ENCODE data around the gene GPAM. TPM values are rescaled to one million over a fixed set of nuclear protein-coding genes. Genes with fewer than 3 reads are reported as not detected.

Gene GPAM
- total and polyA plus RNA-seq, 2 donors (not counting 1 experiment from before 2014, with no cell fraction given), result 2.6 to 8.2 TPM

- no peak for TF ChIP-seq EZH2 (IDR thresholded peaks at IDR 0.05; ENCODE audit: borderline replicate concordance, insufficient read depth, low read depth, low read length, poor library complexity, severe bottlenecking)
- no peak for TF ChIP-seq CTCF (IDR thresholded peaks at IDR 0.05)
- Mint-ChIP-seq H3K4me1 (peaks cover 2% of the 10 kb centered on the region), H3K4me3 (no peak overlapping the region), H3K27ac (no peak overlapping the region), H3K27me3 (no peaks in the 10 kb centered on the region), H3K9me3 (ENCODE audit: insufficient read depth) (no peaks in the 10 kb centered on the region)
- H3K36me3 ChIP-seq (replicated peaks in 1 of 2; ENCODE audit: control extremely low read depth in 1 of 2, control insufficient read depth in 1 of 2, extremely low read depth in 1 of 2, insufficient read depth in 2 of 2, low read length in 1 of 2), result peaks cover 20 to 40% of the 10 kb centered on the region in 2 experiments
- no peak overlapping the region for H3K4me3 ChIP-seq (ENCODE audit: control extremely low read depth in 1 of 5, extremely low read depth in 1 of 5, insufficient read depth in 1 of 5, low read depth in 2 of 5, low read length in 4 of 5)
- ATAC-seq (ENCODE audit: low read depth), result no peak
- H3K4me2 ChIP-seq (replicated peaks; ENCODE audit: low read depth, low read length, poor library complexity, severe bottlenecking), result no peak overlapping the region
- H3K27ac ChIP-seq (ENCODE audit: low read length in 2 of 2), result no peak overlapping the region
- no peak overlapping the region for H2AFZ ChIP-seq (ENCODE audit: insufficient read depth, low read depth, low read length, poor library complexity, severe bottlenecking)
- H3K9me3 ChIP-seq (ENCODE audit: control extremely low read depth in 1 of 3, control insufficient read depth in 2 of 3, insufficient read depth in 1 of 3, low read length in 2 of 3), result no peaks in the 10 kb centered on the region
- POLR2A ChIA-PET, result no interaction called here
- H3K4me1 ChIP-seq (ENCODE audit: control insufficient read depth in 2 of 2, insufficient read depth in 2 of 2, low read length in 2 of 2), result no peaks in the 10 kb centered on the region
- no CpG with 5 or more reads among the region's 1 CpG for WGBS (ENCODE audit: insufficient coverage)
- no peak for DNase-seq
- no peak overlapping the region for H3K9ac ChIP-seq (ENCODE audit: low read length)
- CTCF ChIA-PET, result no interaction called here
- H3K27me3 ChIP-seq (replicated peaks in 1 of 4; ENCODE audit: control extremely low read depth in 1 of 4, control insufficient read depth in 3 of 4, insufficient read depth in 4 of 4, low read length in 3 of 4), result no peaks in the 10 kb centered on the region
- H4K20me1 ChIP-seq (ENCODE audit: control insufficient read depth, insufficient read depth, low read length, poor library complexity, severe bottlenecking), result no peaks in the 10 kb centered on the region
- intact Hi-C loops (cut with micrococcal nuclease), result no loop called here
- no peaks in the 10 kb centered on the region for H3K79me2 ChIP-seq (ENCODE audit: control insufficient read depth, insufficient read depth, low read length)
Measured at GRCh38 chr10:112177247-112177646, 6.3 kb downstream of the GPAM start.

GRCh38 chr10:112176543-112176942, 7.0 kb downstream of the GPAM start:
- Histone ChIP-seq H3K36me3 (replicated peaks in 1 of 2; ENCODE audit: control extremely low read depth in 1 of 2, control insufficient read depth in 1 of 2, extremely low read depth in 1 of 2, insufficient read depth in 2 of 2, low read length in 1 of 2) (peaks cover 20 to 47% of the 10 kb centered on the region in 2 experiments), H3K4me1 (ENCODE audit: control insufficient read depth in 2 of 2, insufficient read depth in 2 of 2, low read length in 2 of 2) (no peaks in the 10 kb centered on the region), H3K27ac (ENCODE audit: low read length in 2 of 2) (no peak overlapping the region), H2AFZ (ENCODE audit: insufficient read depth, low read depth, low read length, poor library complexity, severe bottlenecking) (no peak overlapping the region), H4K20me1 (ENCODE audit: control insufficient read depth, insufficient read depth, low read length, poor library complexity, severe bottlenecking) (no peaks in the 10 kb centered on the region), H3K27me3 (replicated peaks in 1 of 4; ENCODE audit: control extremely low read depth in 1 of 4, control insufficient read depth in 3 of 4, insufficient read depth in 4 of 4, low read length in 3 of 4) (no peaks in the 10 kb centered on the region), H3K4me2 (replicated peaks; ENCODE audit: low read depth, low read length, poor library complexity, severe bottlenecking) (no peak overlapping the region), H3K9ac (ENCODE audit: low read length) (no peak overlapping the region), H3K79me2 (ENCODE audit: control insufficient read depth, insufficient read depth, low read length) (no peaks in the 10 kb centered on the region), H3K4me3 (ENCODE audit: control extremely low read depth in 1 of 5, extremely low read depth in 1 of 5, insufficient read depth in 1 of 5, low read depth in 2 of 5, low read length in 4 of 5) (no peak overlapping the region), H3K9me3 (ENCODE audit: control extremely low read depth in 1 of 3, control insufficient read depth in 2 of 3, insufficient read depth in 1 of 3, low read length in 2 of 3) (no peaks in the 10 kb centered on the region)
- H3K27me3 Mint-ChIP-seq, result no peaks in the 10 kb centered on the region
- H3K4me1 Mint-ChIP-seq, result peaks cover 2% of the 10 kb centered on the region
- POLR2A ChIA-PET, result no interaction called here
- no peak overlapping the region for H3K4me3 Mint-ChIP-seq
- H3K9me3 Mint-ChIP-seq (ENCODE audit: insufficient read depth), result no peaks in the 10 kb centered on the region
- no peak for DNase-seq
- intact Hi-C loops (cut with micrococcal nuclease), result no loop called here
- WGBS (ENCODE audit: insufficient coverage), result 100% methylated on average over 1 of the region's 3 CpGs
- TF ChIP-seq CTCF (IDR thresholded peaks at IDR 0.05) (no peak), EZH2 (IDR thresholded peaks at IDR 0.05; ENCODE audit: borderline replicate concordance, insufficient read depth, low read depth, low read length, poor library complexity, severe bottlenecking) (no peak)
- CTCF ChIA-PET, result no interaction called here
- H3K27ac Mint-ChIP-seq, result no peak overlapping the region
- no peak for ATAC-seq (ENCODE audit: low read depth)
